ENCODE results near the gene CWC27.

DNA sequence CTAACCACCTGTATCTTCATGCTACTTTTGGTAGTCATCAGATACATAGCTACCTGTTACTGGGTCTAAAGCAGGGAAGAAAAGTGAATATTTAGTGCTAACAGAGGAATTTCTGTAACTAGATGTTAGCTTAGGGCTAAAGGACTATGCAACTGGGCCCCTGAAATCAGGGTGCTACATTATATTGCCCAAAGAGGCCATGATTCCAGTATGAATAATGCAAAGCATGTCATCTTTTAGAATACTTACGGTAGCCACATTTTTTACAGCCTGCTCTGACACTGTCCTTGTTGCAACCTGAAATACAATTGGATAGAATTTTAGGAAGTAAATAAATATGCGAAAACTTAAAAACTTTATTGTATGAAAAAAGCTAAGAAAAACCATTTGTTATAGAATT lies 14.7 kb upstream of the CWC27 start:
- TF ChIP-seq, protein P1, sequence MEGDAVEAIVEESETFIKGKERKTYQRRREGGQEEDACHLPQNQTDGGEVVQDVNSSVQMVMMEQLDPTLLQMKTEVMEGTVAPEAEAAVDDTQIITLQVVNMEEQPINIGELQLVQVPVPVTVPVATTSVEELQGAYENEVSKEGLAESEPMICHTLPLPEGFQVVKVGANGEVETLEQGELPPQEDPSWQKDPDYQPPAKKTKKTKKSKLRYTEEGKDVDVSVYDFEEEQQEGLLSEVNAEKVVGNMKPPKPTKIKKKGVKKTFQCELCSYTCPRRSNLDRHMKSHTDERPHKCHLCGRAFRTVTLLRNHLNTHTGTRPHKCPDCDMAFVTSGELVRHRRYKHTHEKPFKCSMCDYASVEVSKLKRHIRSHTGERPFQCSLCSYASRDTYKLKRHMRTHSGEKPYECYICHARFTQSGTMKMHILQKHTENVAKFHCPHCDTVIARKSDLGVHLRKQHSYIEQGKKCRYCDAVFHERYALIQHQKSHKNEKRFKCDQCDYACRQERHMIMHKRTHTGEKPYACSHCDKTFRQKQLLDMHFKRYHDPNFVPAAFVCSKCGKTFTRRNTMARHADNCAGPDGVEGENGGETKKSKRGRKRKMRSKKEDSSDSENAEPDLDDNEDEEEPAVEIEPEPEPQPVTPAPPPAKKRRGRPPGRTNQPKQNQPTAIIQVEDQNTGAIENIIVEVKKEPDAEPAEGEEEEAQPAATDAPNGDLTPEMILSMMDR (IDR thresholded peaks at IDR 0.05): no peak
- TF ChIP-seq POLR2A (IDR thresholded peaks at IDR 0.05): no peak
- TF ChIP-seq EP300 (IDR thresholded peaks at IDR 0.05): no peak
